ENCODE data around the gene TMEM140. TPM values are rescaled to one million over a fixed set of nuclear protein-coding genes. Genes with fewer than 3 reads are reported as not detected.
A peak's percentile ranks its signal among the peaks of the same experiment; 100 is the strongest.
"Not testable (repeated sequence)": the region's sequence is repeated elsewhere in the genome, so short reads cannot be mapped to it uniquely, and the experiment has no call there.

TMEM140 gene
- total and polyA plus RNA-seq, 7 experiments from 2014 or later: 16.8 to 44.7 (median 20.4) TPM

DNA sequence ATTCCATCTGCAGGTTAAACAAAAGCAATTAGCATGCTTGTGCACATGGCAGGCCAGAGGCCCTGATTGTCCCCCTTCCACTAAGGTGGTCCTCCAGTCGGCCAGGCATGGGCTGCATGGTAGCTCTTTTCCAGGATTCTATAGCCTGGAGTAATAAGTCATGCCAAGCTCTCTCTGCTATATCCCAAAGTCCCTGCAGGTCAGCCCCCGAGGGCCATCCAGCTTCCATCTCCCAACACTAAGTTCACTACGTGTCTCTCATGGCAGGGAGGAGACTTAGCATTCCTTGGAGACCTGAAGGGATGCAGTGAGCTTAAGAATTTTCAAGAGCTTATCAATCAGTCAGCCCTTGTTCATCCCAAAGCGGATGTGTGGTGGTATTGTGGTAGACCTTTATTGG, 26.0 kb downstream of the TMEM140 start:
- not testable (repeated sequence) for H3K27ac Mint-ChIP-seq; H3K4me3 ChIP-seq (ENCODE audit: low read length); H3K27me3 ChIP-seq (ENCODE audit: control insufficient read depth in 2 of 2, insufficient read depth in 2 of 2, low read length in 2 of 2); H3K4me3 Mint-ChIP-seq; H3K36me3 ChIP-seq (ENCODE audit: control insufficient read depth in 2 of 3, insufficient read depth in 3 of 3, low read length in 3 of 3); H3K27me3 Mint-ChIP-seq; ATAC-seq; H3K27ac ChIP-seq (ENCODE audit: low read depth, low read length); H3K9me3 ChIP-seq (ENCODE audit: control insufficient read depth in 2 of 3, low read length in 3 of 3); H3K9me3 Mint-ChIP-seq; DNase-seq
- H3K4me1 ChIP-seq (ENCODE audit: control insufficient read depth in 2 of 2, insufficient read depth in 2 of 2, low read length in 2 of 2): peaks cover 9 to 11% of the 10 kb centered on the region in 2 donors
- peaks cover 8 to 25% (median 21%) of the 10 kb centered on the region in 7 donors for H3K4me1 Mint-ChIP-seq
- peaks cover 3 to 15% (median 8%) of the 10 kb centered on the region in 5 donors for H3K36me3 Mint-ChIP-seq
- intact Hi-C loops (cut with micrococcal nuclease): loop anchor here (5.0 to 10.0 kb wide), 6 partner anchors 127 to 719 kb away; partner anchors contain the start of gene AKR1B1 (in 2 of the 2)
- POLR2A ChIA-PET: interaction anchor here (0.6 to 1.2 kb wide), 3 partner anchors 38 to 332 kb away, joined by 3 to 11 read pairs (median 4); partner anchors contain the start of gene WDR91
- CTCF ChIA-PET: interaction anchor here (0.7 to 1.6 kb wide), 2 partner anchors 13 to 177 kb away, joined by 4 to 5 read pairs; no protein-coding TSS in a partner anchor

DNA sequence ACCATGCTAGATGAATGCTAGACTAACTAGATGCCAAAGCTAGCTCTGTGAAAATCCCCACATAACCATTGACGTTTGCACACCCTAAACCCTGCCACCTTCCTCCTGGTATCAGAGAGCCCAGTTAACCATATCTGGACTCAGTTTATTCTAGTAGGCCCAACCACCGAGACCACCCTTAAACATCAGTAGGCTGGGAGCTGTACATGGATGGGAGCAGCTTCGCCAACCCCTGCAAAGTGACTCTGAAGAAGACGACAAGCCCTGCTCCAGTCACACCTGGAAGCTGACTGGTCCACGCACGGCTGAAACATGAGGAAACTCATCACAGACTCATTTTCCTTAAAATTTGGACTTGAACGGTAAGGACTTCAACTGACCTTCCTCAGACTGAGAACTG, 27.1 kb downstream of the TMEM140 start:
- H3K36me3 Mint-ChIP-seq: peaks cover 7 to 19% (median 9%) of the 10 kb centered on the region in 5 donors
- H3K9me3 Mint-ChIP-seq: peaks cover 0 to 14% (median 4%) of the 10 kb centered on the region in 11 donors
- no peak for DNase-seq
- Histone ChIP-seq H3K4me1 (ENCODE audit: control insufficient read depth in 2 of 2, insufficient read depth in 2 of 2, low read length in 2 of 2) (peaks cover 0 to 4% of the 10 kb centered on the region in 2 donors), H3K36me3 (ENCODE audit: control insufficient read depth in 2 of 3, insufficient read depth in 3 of 3, low read length in 3 of 3) (peaks cover 0 to 4% (median 0%) of the 10 kb centered on the region in 3 experiments), H3K27ac (ENCODE audit: low read depth, low read length) (no peak overlapping the region), H3K27me3 (ENCODE audit: control insufficient read depth in 2 of 2, insufficient read depth in 2 of 2, low read length in 2 of 2) (no peaks in the 10 kb centered on the region), H3K4me3 (ENCODE audit: low read length) (no peak overlapping the region), H3K9me3 (ENCODE audit: control insufficient read depth in 2 of 3, low read length in 3 of 3) (peaks cover 0 to 5% (median 0%) of the 10 kb centered on the region in 3 experiments)
- H3K4me1 Mint-ChIP-seq: peaks cover 0 to 15% (median 11%) of the 10 kb centered on the region in 7 donors
- ChIA-PET POLR2A (interaction anchor here (1.2 kb wide), 1 partner anchor 36 kb away, joined by 3 read pairs; the partner anchor contains the start of gene WDR91), CTCF (no interaction called here)
- H3K4me3 Mint-ChIP-seq: no peak overlapping the region
- H3K27me3 Mint-ChIP-seq: no peaks in the 10 kb centered on the region
- intact Hi-C loops (cut with micrococcal nuclease): loop anchor here (5.0 to 10.0 kb wide), 6 partner anchors 128 to 720 kb away; partner anchors contain the start of gene AKR1B1 (in 2 of the 2)
- no peak overlapping the region for H3K27ac Mint-ChIP-seq
- no peak for ATAC-seq

DNA sequence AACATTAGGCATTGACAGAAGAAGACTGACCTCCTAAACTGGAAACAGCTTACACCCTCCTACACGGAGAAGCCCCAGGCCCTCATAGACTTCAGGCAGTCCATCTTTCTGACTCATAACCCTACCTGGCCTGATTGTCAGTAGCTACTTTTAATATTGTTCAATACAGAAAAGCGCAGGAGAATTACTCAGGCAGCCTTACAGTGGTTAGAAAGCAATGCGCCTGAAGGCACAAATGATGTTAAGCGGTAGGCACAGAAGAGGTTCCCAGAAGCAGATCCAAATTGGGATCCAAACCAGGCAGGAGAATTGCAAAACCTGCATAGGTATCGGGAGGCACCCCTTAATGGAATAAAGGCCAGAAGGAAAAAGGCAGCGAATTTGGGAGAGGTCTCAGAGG, 28.1 kb downstream of the TMEM140 start:
- Histone ChIP-seq H3K4me3 (ENCODE audit: low read length) (no peak overlapping the region), H3K27ac (ENCODE audit: low read depth, low read length) (no peak overlapping the region), H3K27me3 (ENCODE audit: control insufficient read depth in 2 of 2, insufficient read depth in 2 of 2, low read length in 2 of 2) (no peaks in the 10 kb centered on the region), H3K4me1 (ENCODE audit: control insufficient read depth in 2 of 2, insufficient read depth in 2 of 2, low read length in 2 of 2) (peaks cover 0 to 4% of the 10 kb centered on the region in 2 donors), H3K36me3 (ENCODE audit: control insufficient read depth in 2 of 3, insufficient read depth in 3 of 3, low read length in 3 of 3) (no peaks in the 10 kb centered on the region), H3K9me3 (ENCODE audit: control insufficient read depth in 2 of 3, low read length in 3 of 3) (peaks cover 0 to 15% (median 1%) of the 10 kb centered on the region in 3 experiments)
- peak overlapping the region in 1 of 9 donors; percentile 6 for H3K27ac Mint-ChIP-seq
- no peaks in the 10 kb centered on the region for H3K27me3 Mint-ChIP-seq
- DNase-seq (no peak), ATAC-seq (no peak)
- intact Hi-C loops (cut with micrococcal nuclease): loop anchor here in 1 of 2 donors (10.0 kb wide), 1 partner anchor 721 kb away; the partner anchor contains the start of gene AKR1B1
- POLR2A ChIA-PET: no interaction called here
- no peak overlapping the region for H3K4me3 Mint-ChIP-seq
- peaks cover 0 to 11% (median 9%) of the 10 kb centered on the region in 7 donors for H3K4me1 Mint-ChIP-seq
- CTCF ChIA-PET: no interaction called here
- H3K9me3 Mint-ChIP-seq: peaks cover 1 to 24% (median 7%) of the 10 kb centered on the region in 11 donors
- H3K36me3 Mint-ChIP-seq: peaks cover 9 to 28% (median 15%) of the 10 kb centered on the region in 5 donors

DNA sequence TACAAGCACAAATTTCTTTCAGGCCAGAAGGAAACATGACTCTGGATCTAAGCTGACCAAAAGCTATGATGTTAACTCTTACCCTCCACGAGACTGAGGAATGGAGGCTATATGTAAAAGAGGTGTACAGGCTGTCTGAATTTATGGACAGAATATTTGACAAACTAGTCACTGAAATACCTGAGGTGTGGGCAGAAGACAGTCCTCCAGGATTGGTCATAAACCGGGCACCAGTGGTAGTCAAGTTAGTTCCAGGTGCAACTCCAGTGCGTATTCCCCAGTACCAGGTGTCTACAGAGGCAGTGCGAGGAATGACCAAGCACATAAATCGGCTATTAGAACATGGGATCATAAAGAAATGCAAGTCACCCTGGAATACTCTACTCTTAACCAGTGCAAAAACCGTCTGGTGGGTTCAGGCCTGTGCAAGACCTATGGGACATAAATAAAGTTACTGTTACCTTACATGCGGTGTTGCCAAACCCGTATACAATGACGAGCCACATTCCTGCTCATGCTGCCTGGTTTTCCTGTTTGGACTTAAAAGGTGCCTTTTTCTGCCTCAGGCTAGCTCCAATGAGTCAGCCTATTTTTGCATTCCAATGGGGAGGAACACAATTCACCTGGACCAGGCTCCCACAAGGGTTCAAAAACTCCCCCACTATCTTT, 29.3 kb downstream of the TMEM140 start:
- DNase-seq: no peak

DNA sequence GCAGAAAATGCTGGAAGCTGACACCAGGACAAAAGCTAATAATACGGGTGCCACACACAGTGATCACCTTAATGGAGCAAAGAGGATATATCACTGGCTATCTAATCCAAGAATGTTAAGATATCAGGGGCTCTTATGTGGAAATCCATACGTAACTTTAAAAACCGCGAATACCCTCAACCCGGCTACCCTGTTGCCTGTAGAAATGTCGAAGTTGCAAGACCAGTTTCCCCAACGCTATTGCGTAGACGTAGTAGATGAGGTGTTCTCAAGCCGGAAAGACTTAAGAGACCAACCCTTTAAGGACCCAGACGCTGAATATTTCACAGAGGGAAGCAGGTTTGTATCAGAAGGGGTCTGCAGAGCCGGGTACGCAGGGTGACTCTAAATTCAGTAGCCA, 30.5 kb downstream of the TMEM140 start:
- Histone ChIP-seq H3K36me3 (ENCODE audit: control insufficient read depth in 2 of 3, insufficient read depth in 3 of 3, low read length in 3 of 3) (peaks cover 0 to 7% (median 0%) of the 10 kb centered on the region in 3 experiments), H3K27ac (ENCODE audit: low read depth, low read length) (no peak overlapping the region), H3K4me3 (ENCODE audit: low read length) (no peak overlapping the region), H3K9me3 (ENCODE audit: control insufficient read depth in 2 of 3, low read length in 3 of 3) (peaks cover 0 to 30% (median 4%) of the 10 kb centered on the region in 3 experiments), H3K4me1 (ENCODE audit: control insufficient read depth in 2 of 2, insufficient read depth in 2 of 2, low read length in 2 of 2) (no peaks in the 10 kb centered on the region), H3K27me3 (ENCODE audit: control insufficient read depth in 2 of 2, insufficient read depth in 2 of 2, low read length in 2 of 2) (no peaks in the 10 kb centered on the region)
- ChIA-PET CTCF (interaction anchor here (1.2 to 1.5 kb wide), 2 partner anchors 7 to 14 kb away, joined by 3 read pairs; no protein-coding TSS in a partner anchor), POLR2A (no interaction called here)
- Mint-ChIP-seq H3K4me3 (no peak overlapping the region), H3K27me3 (no peaks in the 10 kb centered on the region), H3K27ac (no peak overlapping the region), H3K4me1 (no peaks in the 10 kb centered on the region), H3K9me3 (peaks cover 11 to 48% (median 24%) of the 10 kb centered on the region in 11 donors), H3K36me3 (peaks cover 18 to 48% (median 34%) of the 10 kb centered on the region in 5 donors)
- intact Hi-C loops (cut with micrococcal nuclease): loop anchor here in 1 of 2 donors (10.0 kb wide), 1 partner anchor 724 kb away; the partner anchor contains the start of gene AKR1B1
- DNase-seq (no peak), ATAC-seq (no peak)

More for the DNA sequence above, 29.3 kb downstream of the TMEM140 start:
- intact Hi-C loops (cut with micrococcal nuclease): loop anchor here in 1 of 2 donors (10.0 kb wide), 1 partner anchor 722 kb away; the partner anchor contains the start of gene AKR1B1
- no peak overlapping the region for H3K27ac Mint-ChIP-seq
- POLR2A ChIA-PET: interaction anchor here (1.0 kb wide), 1 partner anchor 29 kb away, joined by 3 read pairs; the partner anchor contains the start of gene TMEM140
- H3K4me3 Mint-ChIP-seq: no peak overlapping the region
- Histone ChIP-seq H3K4me1 (ENCODE audit: control insufficient read depth in 2 of 2, insufficient read depth in 2 of 2, low read length in 2 of 2) (no peaks in the 10 kb centered on the region), H3K27ac (ENCODE audit: low read depth, low read length) (no peak overlapping the region), H3K27me3 (ENCODE audit: control insufficient read depth in 2 of 2, insufficient read depth in 2 of 2, low read length in 2 of 2) (no peaks in the 10 kb centered on the region), H3K4me3 (ENCODE audit: low read length) (no peak overlapping the region), H3K36me3 (ENCODE audit: control insufficient read depth in 2 of 3, insufficient read depth in 3 of 3, low read length in 3 of 3) (no peaks in the 10 kb centered on the region), H3K9me3 (ENCODE audit: control insufficient read depth in 2 of 3, low read length in 3 of 3) (peaks cover 0 to 26% (median 4%) of the 10 kb centered on the region in 3 experiments)
- CTCF ChIA-PET: no interaction called here
- no peak for ATAC-seq
- peaks cover 0 to 7% (median 1%) of the 10 kb centered on the region in 7 donors for H3K4me1 Mint-ChIP-seq
- peaks cover 6 to 36% (median 17%) of the 10 kb centered on the region in 11 donors for H3K9me3 Mint-ChIP-seq
- no peaks in the 10 kb centered on the region for H3K27me3 Mint-ChIP-seq
- peaks cover 9 to 37% (median 25%) of the 10 kb centered on the region in 5 donors for H3K36me3 Mint-ChIP-seq

DNA sequence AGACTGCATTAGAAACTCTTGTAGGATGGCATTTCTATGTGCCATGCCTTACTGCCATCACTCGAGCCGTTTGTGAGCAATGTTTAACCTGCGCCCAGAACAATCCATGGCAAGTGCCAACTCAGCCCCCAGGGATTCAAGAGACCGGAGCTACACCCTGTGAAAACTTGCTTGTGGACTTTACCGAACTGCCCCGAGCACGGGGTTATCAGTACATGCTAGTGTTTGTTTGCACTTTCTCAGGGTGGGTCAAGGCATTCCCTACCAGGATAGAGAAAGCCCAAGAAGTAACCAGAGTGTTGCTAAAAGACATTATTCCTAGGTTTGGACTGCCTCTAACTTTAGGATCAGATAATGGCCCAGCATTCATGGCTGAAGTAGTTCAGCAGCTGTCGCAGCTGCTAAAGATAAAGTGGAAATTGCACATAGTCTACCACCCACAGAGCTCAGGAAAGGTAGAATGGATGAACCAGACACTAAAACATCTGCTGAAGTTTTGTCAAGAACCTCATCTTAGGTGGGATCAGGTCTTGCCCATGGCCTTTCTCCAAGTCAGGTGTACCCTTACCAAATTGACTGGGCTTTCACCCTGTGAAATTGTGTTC, 31.6 kb downstream of the TMEM140 start:
- intact Hi-C loops (cut with micrococcal nuclease): loop anchor here in 1 of 2 donors (10.0 kb wide), 1 partner anchor 725 kb away; the partner anchor contains the start of gene AKR1B1
- no peaks in the 10 kb centered on the region for H3K4me1 ChIP-seq (ENCODE audit: control insufficient read depth in 2 of 2, insufficient read depth in 2 of 2, low read length in 2 of 2)
- H3K4me1 Mint-ChIP-seq: no peaks in the 10 kb centered on the region

More for the DNA sequence above, 31.6 kb downstream of the TMEM140 start:
- ChIA-PET POLR2A (interaction anchor here (0.8 to 1.3 kb wide), 3 partner anchors 10 to 32 kb away, joined by 3 to 5 read pairs (median 3); partner anchors contain the start of gene WDR91), CTCF (interaction anchor here (1.2 to 1.5 kb wide), 3 partner anchors 8 to 15 kb away, joined by 3 to 4 read pairs (median 3); no protein-coding TSS in a partner anchor)
- Histone ChIP-seq H3K4me3 (ENCODE audit: low read length) (no peak overlapping the region), H3K27me3 (ENCODE audit: control insufficient read depth in 2 of 2, insufficient read depth in 2 of 2, low read length in 2 of 2) (no peaks in the 10 kb centered on the region), H3K9me3 (ENCODE audit: control insufficient read depth in 2 of 3, low read length in 3 of 3) (peaks cover 0 to 30% (median 4%) of the 10 kb centered on the region in 3 experiments), H3K27ac (ENCODE audit: low read depth, low read length) (no peak overlapping the region), H3K36me3 (ENCODE audit: control insufficient read depth in 2 of 3, insufficient read depth in 3 of 3, low read length in 3 of 3) (peaks cover 0 to 18% (median 1%) of the 10 kb centered on the region in 3 experiments)
- Mint-ChIP-seq H3K27me3 (no peaks in the 10 kb centered on the region), H3K27ac (peak overlapping the region in 1 of 9 donors; percentile 57), H3K36me3 (peaks cover 23 to 58% (median 45%) of the 10 kb centered on the region in 5 donors), H3K9me3 (peaks cover 11 to 59% (median 27%) of the 10 kb centered on the region in 11 donors), H3K4me3 (no peak overlapping the region)
- ATAC-seq (no peak), DNase-seq (no peak)

Data from naive thymus-derived CD4-positive, alpha-beta T cell (primary cell).